Measurements from ENCODE around the gene UNC13D. TPM values are rescaled to one million over a fixed set of nuclear protein-coding genes. Genes with fewer than 3 reads are reported as not detected.

Gene UNC13D
- total RNA-seq, 1 donor from 2014 or later: 11.5 TPM

DNA sequence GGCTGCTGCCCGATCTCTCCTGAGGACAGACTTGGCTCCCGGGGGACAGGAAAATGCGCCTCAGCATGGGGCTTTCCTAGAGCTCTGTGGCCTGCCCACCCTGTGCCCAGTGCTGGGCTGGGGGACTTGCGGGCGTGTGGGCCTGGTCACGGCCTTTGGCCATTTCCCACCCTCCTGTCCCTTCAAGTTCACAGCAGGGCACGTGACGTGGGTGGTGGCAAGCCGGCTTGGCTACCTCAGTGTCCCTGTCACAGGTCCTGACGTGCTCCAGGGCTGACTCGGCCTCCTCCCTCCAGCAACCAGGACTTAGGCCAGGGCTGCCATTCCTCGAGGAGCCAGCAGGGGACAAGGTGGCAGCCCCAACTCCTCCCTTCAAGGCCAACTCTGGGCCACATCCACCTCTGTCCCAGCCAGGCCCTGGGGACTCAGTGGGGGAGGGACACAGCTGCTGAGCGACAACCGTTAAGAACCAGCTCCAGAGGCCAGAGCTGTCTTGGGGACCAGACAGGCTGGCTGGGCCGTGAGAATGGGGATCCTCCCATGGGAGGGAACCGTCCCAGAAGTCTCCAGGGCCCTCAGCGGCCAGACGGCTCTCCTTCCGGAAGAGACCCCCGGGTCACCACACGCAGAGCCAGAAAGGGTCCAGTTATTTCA, 981 bp upstream of the UNC13D start:
- TF ChIP-seq, protein P1, sequence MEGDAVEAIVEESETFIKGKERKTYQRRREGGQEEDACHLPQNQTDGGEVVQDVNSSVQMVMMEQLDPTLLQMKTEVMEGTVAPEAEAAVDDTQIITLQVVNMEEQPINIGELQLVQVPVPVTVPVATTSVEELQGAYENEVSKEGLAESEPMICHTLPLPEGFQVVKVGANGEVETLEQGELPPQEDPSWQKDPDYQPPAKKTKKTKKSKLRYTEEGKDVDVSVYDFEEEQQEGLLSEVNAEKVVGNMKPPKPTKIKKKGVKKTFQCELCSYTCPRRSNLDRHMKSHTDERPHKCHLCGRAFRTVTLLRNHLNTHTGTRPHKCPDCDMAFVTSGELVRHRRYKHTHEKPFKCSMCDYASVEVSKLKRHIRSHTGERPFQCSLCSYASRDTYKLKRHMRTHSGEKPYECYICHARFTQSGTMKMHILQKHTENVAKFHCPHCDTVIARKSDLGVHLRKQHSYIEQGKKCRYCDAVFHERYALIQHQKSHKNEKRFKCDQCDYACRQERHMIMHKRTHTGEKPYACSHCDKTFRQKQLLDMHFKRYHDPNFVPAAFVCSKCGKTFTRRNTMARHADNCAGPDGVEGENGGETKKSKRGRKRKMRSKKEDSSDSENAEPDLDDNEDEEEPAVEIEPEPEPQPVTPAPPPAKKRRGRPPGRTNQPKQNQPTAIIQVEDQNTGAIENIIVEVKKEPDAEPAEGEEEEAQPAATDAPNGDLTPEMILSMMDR (IDR thresholded peaks at IDR 0.05; ENCODE audit: unreplicated experiment): peak; percentile 81
- peak overlapping the region; percentile 59 for H3K4me3 Mint-ChIP-seq (ENCODE audit: unreplicated experiment)
- peak overlapping the region; percentile 93 for H3K27ac Mint-ChIP-seq (ENCODE audit: unreplicated experiment)
- peaks cover 7% of the 10 kb centered on the region for H3K27me3 Mint-ChIP-seq (ENCODE audit: unreplicated experiment)
- no peaks in the 10 kb centered on the region for H3K9me3 Mint-ChIP-seq (ENCODE audit: unreplicated experiment)
- peaks cover 15% of the 10 kb centered on the region for H3K36me3 Mint-ChIP-seq (ENCODE audit: low read depth, unreplicated experiment)
- peaks cover 38% of the 10 kb centered on the region for H3K4me1 Mint-ChIP-seq (ENCODE audit: unreplicated experiment)
- peak; percentile 70 for DNase-seq (ENCODE audit: low spot score)

DNA sequence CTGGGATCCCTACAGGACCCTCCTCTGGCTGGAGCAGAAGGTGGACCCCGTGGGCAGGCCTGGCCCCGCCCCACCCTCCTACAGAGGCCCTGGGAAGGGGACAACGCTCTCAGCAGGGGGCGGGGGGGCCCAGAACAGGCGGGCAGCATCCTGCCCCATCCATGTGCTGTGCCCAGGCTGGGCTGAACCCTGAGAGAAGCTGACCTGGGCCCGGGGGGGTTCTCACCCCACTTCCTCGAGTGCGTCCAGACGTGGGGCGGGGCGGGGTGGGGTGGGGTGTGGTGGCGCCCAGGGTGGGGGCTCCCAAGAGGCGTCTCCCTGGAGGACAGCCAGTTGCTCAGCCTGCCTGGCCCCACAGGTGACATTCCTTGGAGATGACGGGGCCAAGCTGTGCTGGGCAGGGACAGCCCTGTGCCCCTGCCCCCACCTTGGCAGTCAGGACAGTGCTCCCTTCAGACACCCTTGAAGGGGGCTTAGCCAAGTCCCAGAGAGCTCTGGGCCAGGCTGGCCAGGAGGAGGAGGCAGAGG, 390 bp upstream of the UNC13D start:
- Mint-ChIP-seq H3K4me1 (ENCODE audit: unreplicated experiment) (peaks cover 35% of the 10 kb centered on the region), H3K27me3 (ENCODE audit: unreplicated experiment) (peaks cover 7% of the 10 kb centered on the region), H3K36me3 (ENCODE audit: low read depth, unreplicated experiment) (peaks cover 12% of the 10 kb centered on the region), H3K4me3 (ENCODE audit: unreplicated experiment) (no peak overlapping the region), H3K9me3 (ENCODE audit: unreplicated experiment) (no peaks in the 10 kb centered on the region), H3K27ac (ENCODE audit: unreplicated experiment) (no peak overlapping the region)
- TF ChIP-seq, protein P1 (IDR thresholded peaks at IDR 0.05; ENCODE audit: unreplicated experiment): no peak
- no peak for DNase-seq (ENCODE audit: low spot score)

DNA sequence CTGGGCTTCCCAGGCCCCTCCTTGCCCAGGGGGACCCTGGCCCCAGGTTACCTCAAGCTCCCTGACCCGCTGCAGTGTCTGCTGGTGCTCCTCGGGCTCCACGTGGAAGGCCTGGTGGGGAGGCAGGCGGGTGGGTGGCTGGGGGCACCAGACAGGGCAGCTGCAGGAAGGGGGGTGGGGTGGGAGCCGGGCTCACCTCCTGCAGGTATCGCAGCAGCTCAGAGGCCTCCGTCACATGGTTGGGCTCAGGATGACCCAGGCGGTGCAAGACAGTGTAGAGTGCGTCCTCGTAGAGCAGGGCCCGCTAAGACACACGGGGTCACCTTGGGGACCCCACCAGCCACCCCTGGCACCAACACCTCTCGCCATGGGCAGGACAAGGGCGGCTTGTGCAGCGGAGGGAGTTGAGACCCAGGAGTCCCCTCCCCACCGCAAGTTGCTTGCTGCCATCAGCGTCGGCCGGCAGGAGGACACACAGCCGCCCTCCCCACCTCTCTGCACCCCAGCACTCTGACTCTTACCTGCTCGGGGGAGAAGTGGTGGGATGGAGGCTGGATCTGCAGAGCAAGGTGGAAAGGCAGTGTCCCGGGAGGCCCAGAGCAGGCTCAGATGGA, 1.1 kb downstream of the UNC13D start:
- no peak for DNase-seq (ENCODE audit: low spot score)
- Mint-ChIP-seq H3K27ac (ENCODE audit: unreplicated experiment) (no peak overlapping the region), H3K9me3 (ENCODE audit: unreplicated experiment) (no peaks in the 10 kb centered on the region), H3K4me3 (ENCODE audit: unreplicated experiment) (no peak overlapping the region), H3K27me3 (ENCODE audit: unreplicated experiment) (peaks cover 7% of the 10 kb centered on the region), H3K36me3 (ENCODE audit: low read depth, unreplicated experiment) (peaks cover 5% of the 10 kb centered on the region), H3K4me1 (ENCODE audit: unreplicated experiment) (peaks cover 22% of the 10 kb centered on the region)
- TF ChIP-seq, protein P1 (IDR thresholded peaks at IDR 0.05; ENCODE audit: unreplicated experiment): no peak

DNA sequence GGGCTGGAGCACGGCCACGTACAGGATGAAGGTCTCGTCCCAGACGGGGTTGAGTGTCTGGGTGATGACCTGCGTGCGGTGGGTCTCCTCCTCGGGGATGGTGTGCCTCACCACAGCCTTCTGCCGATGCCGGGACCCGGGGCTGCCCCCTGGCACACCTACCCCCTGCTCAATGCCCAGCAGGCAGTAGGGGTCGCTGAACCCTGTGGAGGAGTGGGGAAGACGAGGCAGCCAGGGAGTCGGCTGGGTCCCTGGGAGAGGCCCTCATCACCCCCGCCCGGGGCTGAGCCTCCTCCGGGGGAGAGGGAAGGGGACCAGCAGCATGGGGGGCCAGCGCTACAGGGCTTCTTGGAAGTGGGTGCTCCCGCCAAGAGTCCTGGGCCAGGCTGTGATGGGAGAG, 1.8 kb downstream of the UNC13D start:
- peaks cover 18% of the 10 kb centered on the region for H3K4me1 Mint-ChIP-seq (ENCODE audit: unreplicated experiment)
- H3K9me3 Mint-ChIP-seq (ENCODE audit: unreplicated experiment): no peaks in the 10 kb centered on the region
- no peak for DNase-seq (ENCODE audit: low spot score)
- peaks cover 8% of the 10 kb centered on the region for H3K27me3 Mint-ChIP-seq (ENCODE audit: unreplicated experiment)
- H3K36me3 Mint-ChIP-seq (ENCODE audit: low read depth, unreplicated experiment): no peaks in the 10 kb centered on the region
- H3K27ac Mint-ChIP-seq (ENCODE audit: unreplicated experiment): no peak overlapping the region
- TF ChIP-seq, protein P1 (IDR thresholded peaks at IDR 0.05; ENCODE audit: unreplicated experiment): no peak
- no peak overlapping the region for H3K4me3 Mint-ChIP-seq (ENCODE audit: unreplicated experiment)

DNA sequence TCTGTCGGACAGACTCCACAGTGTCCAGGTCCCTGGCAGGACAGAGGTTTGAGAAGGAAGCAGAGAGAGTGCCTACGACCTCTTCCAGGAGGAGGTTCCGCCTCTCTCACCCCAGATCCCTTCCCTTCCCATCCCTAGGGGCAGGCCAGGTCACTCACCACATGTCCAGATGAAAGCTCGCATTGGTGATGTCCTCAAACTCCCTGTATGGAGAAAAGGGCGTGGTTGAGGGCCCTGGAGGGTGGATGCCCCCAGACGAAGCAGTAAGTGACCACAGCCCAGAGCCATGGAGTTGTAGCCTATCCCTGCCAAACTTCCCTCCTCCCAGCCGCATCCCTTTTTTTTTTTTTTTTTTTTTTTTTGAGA, 3.4 kb downstream of the UNC13D start:
- Mint-ChIP-seq H3K27me3 (ENCODE audit: unreplicated experiment) (peaks cover 6% of the 10 kb centered on the region), H3K4me1 (ENCODE audit: unreplicated experiment) (peaks cover 8% of the 10 kb centered on the region), H3K27ac (ENCODE audit: unreplicated experiment) (no peak overlapping the region), H3K36me3 (ENCODE audit: low read depth, unreplicated experiment) (no peaks in the 10 kb centered on the region), H3K9me3 (ENCODE audit: unreplicated experiment) (no peaks in the 10 kb centered on the region), H3K4me3 (ENCODE audit: unreplicated experiment) (no peak overlapping the region)
- TF ChIP-seq, protein P1 (IDR thresholded peaks at IDR 0.05; ENCODE audit: unreplicated experiment): no peak
- DNase-seq (ENCODE audit: low spot score): no peak

Measured in endothelial cell (in vitro differentiated cells).